DOHH2 (cell line): ENCODE data around the gene TM9SF1.

Source experiments
- H3F3A ChIP-seq: fragments of 200-600 bp; sonication (generic), shearing (Covaris generic); 2 replicates; pipeline ENCODE4 v1.6.0; 2016; ENCODE audit warnings: antibody characterized with exemption, mild to moderate bottlenecking; ENCODE audit not compliant: control insufficient read depth, insufficient read depth
- H3K27ac ChIP-seq: fragments of 200-600 bp; sonication (generic); 2 replicates; pipeline ENCODE4 v1.5.1; 2014; ENCODE audit warnings: low read depth, mild to moderate bottlenecking, low read length, moderate library complexity
- H3K27me3 ChIP-seq: fragments of 200-600 bp; sonication (generic); 2 replicates; pipeline ENCODE4 v1.6.1; 2014; ENCODE audit warnings: mild to moderate bottlenecking, low read length, mixed read lengths; ENCODE audit not compliant: control insufficient read depth
- H3K36me3 ChIP-seq: fragments of 200-600 bp; sonication (generic); 2 replicates; pipeline ENCODE4 v1.6.1; 2014; ENCODE audit warnings: mild to moderate bottlenecking, low read length, moderate library complexity, mixed read lengths; ENCODE audit not compliant: control insufficient read depth
- H3K4me1 ChIP-seq: fragments of 200-600 bp; sonication (generic); 2 replicates; pipeline ENCODE4 v1.6.1; 2014; ENCODE audit warnings: mild to moderate bottlenecking, low read length, mixed read lengths; ENCODE audit not compliant: control insufficient read depth
- H3K4me2 ChIP-seq: fragments of 200-600 bp; sonication (generic); 2 replicates; pipeline ENCODE4 v1.6.0; 2014; ENCODE audit warnings: mild to moderate bottlenecking, low read length, moderate library complexity
- H3K4me3 ChIP-seq: fragments of 200-600 bp; sonication (generic); 2 replicates; pipeline ENCODE4 v1.5.1; 2014; ENCODE audit warnings: mild to moderate bottlenecking, low read length, mixed read lengths
- H3K79me2 ChIP-seq: fragments of 200-600 bp; sonication (generic); 2 replicates; pipeline ENCODE4 v1.6.1; 2014; ENCODE audit warnings: mild to moderate bottlenecking, low read length, mixed read lengths; ENCODE audit not compliant: control insufficient read depth
- H3K9me2 ChIP-seq: fragments of 200-600 bp; sonication (generic); replicated peaks from 2 replicates; pipeline ENCODE4 v1.6.1; 2014; ENCODE audit warnings: mild to moderate bottlenecking, low read length, mixed read lengths; ENCODE audit not compliant: control insufficient read depth
- H3K9me3 ChIP-seq: fragments of 200-600 bp; sonication (generic); 2 replicates; pipeline ENCODE4 v1.6.1; 2014; ENCODE audit warnings: antibody characterized with exemption, low read length, mixed read lengths; ENCODE audit not compliant: control insufficient read depth, insufficient read depth
- H4K20me1 ChIP-seq: fragments of 200-600 bp; sonication (generic); 2 replicates; pipeline ENCODE4 v1.6.0; 2014; ENCODE audit warnings: low read depth, mild to moderate bottlenecking, antibody characterized with exemption, low read length, moderate library complexity; ENCODE audit not compliant: control insufficient read depth, insufficient read depth
- CTCF ChIP-seq: fragments of 200-600 bp; sonication (generic); IDR thresholded peaks from one replicate; pipeline ENCODE4 v1.5.1; 2014; ENCODE audit warnings: antibody characterized with exemption, mild to moderate bottlenecking, low read depth, low read length; ENCODE audit not compliant: poor library complexity, severe bottlenecking
- EZH2phosphoT487 ChIP-seq: fragments of 200-600 bp; sonication (generic); IDR thresholded peaks from 2 replicates; pipeline ENCODE4 v1.6.1; 2017; ENCODE audit warnings: borderline replicate concordance, mild to moderate bottlenecking, antibody characterized with exemption, low read length, moderate library complexity, mixed read lengths

The TM9SF1 gene

GRCh38 chr14:24237463-24237955 lies 42.3 kb upstream of the TM9SF1 start:
- Histone ChIP-seq H3K9me2 (no peaks in the 10 kb centered on the region), H3K79me2 (peaks cover 46% of the 10 kb centered on the region), H3K4me2 (no peak overlapping the region), H3K27me3 (no peaks in the 10 kb centered on the region), H3K36me3 (peaks cover 76% of the 10 kb centered on the region), H3K27ac (no peak overlapping the region), H3K9me3 (no peaks in the 10 kb centered on the region), H3K4me3 (no peak overlapping the region), H4K20me1 (no peaks in the 10 kb centered on the region), H3K4me1 (peaks cover 35% of the 10 kb centered on the region), H3F3A (peaks cover 3% of the 10 kb centered on the region; the same call in 1 of the 2 replicates)
- no peak for TF ChIP-seq EZH2phosphoT487

- H3K27me3 ChIP-seq = no peaks in the 10 kb centered on the region
- no peak overlapping the region for H3K27ac ChIP-seq
- peaks cover 3% of the 10 kb centered on the region; the same call in 1 of the 2 replicates for H3F3A ChIP-seq
- H3K4me2 ChIP-seq = no peak overlapping the region
- H3K4me3 ChIP-seq = no peak overlapping the region
- peaks cover 47% of the 10 kb centered on the region for H3K79me2 ChIP-seq
- peaks cover 77% of the 10 kb centered on the region for H3K36me3 ChIP-seq
- TF ChIP-seq CTCF (no peak), EZH2phosphoT487 (no peak)
- H3K9me2 ChIP-seq = no peaks in the 10 kb centered on the region
- H3K4me1 ChIP-seq = peaks cover 35% of the 10 kb centered on the region
- H4K20me1 ChIP-seq = no peaks in the 10 kb centered on the region
- H3K9me3 ChIP-seq = no peaks in the 10 kb centered on the region
Measured at GRCh38 chr14:24236689-24237462, 41.6 kb upstream of the TM9SF1 start.

- H3K79me2 ChIP-seq = peaks cover 47% of the 10 kb centered on the region
- no peak overlapping the region for H3K27ac ChIP-seq
- peaks cover 3% of the 10 kb centered on the region; the same call in 1 of the 2 replicates for H3F3A ChIP-seq
- no peaks in the 10 kb centered on the region for H3K9me3 ChIP-seq
- H3K36me3 ChIP-seq = peaks cover 78% of the 10 kb centered on the region
- H3K9me2 ChIP-seq = no peaks in the 10 kb centered on the region
- H3K4me2 ChIP-seq = no peak overlapping the region
- TF ChIP-seq EZH2phosphoT487 = no peak
- no peak for TF ChIP-seq CTCF
- no peaks in the 10 kb centered on the region for H4K20me1 ChIP-seq
- peaks cover 32% of the 10 kb centered on the region for H3K4me1 ChIP-seq
- no peak overlapping the region for H3K4me3 ChIP-seq
- H3K27me3 ChIP-seq = no peaks in the 10 kb centered on the region
Measured at GRCh38 chr14:24235804-24236688, 40.8 kb upstream of the TM9SF1 start.
